HEK293 (cell line): ENCODE results near the gene TMEM119.

Source experiments
- CTCF ChIA-PET: fragments of 350-600 bp; formaldehyde crosslinking; extraction: SDS; loops from one replicate; lab custom pipeline; 2021; ENCODE audit warnings: antibody characterized with exemption; lab: Yijun Ruan, JAX
- POLR2A ChIA-PET: fragments of 300-600 bp; formaldehyde crosslinking; extraction: SDS; loops from one replicate; lab custom pipeline; 2020; ENCODE audit warnings: antibody characterized with exemption, inconsistent platforms; lab: Yijun Ruan, JAX
- H3K27ac ChIP-seq: fragments of 200-500 bp; sonication (Bioruptor generic); 2 replicates; pipeline ENCODE4 v1.5.1; 2014; ENCODE audit warnings: low read depth, low read length, control low read depth, inconsistent platforms; ENCODE audit errors: extremely low read depth
- H3K36me3 ChIP-seq, 2 experiments: fragments of 200-500 bp in 1 of 2; sonication (Bioruptor generic) in 1 of 2; 1 replicate in 1 of 2; 2 replicates in 1 of 2; pipeline ENCODE4 v1.5.1; 2014 to 2017; ENCODE audit warnings: inconsistent platforms in 2 of 2, low read length in 2 of 2; ENCODE audit not compliant: control insufficient read depth in 2 of 2, insufficient read depth in 1 of 2
- H3K4me1 ChIP-seq: fragments of 200-500 bp; sonication (Bioruptor generic); 2 replicates; pipeline ENCODE4 v1.5.1; 2014; ENCODE audit warnings: mild to moderate bottlenecking, low read length, inconsistent platforms; ENCODE audit not compliant: control insufficient read depth, insufficient read depth
- H3K4me3 ChIP-seq: 2 replicates; pipeline ENCODE4 v1.5.1; 2011; ENCODE audit warnings: low read depth, mild to moderate bottlenecking, control low read depth, low read length, moderate library complexity
- H3K9me3 ChIP-seq: fragments of 200-500 bp; sonication (Bioruptor generic); 2 replicates; pipeline ENCODE4 v1.5.1; 2014; ENCODE audit warnings: low read depth, low read length, inconsistent platforms; ENCODE audit not compliant: control insufficient read depth, insufficient read depth
- IKZF3 ChIP-seq: fragments of 450-650 bp; IDR thresholded peaks from 2 replicates; pipeline ENCODE4 v1.5.0; 2018; ENCODE audit warnings: missing biosample characterization, mild to moderate bottlenecking, missing genetic modification characterization, moderate library complexity
- PATZ1 ChIP-seq: fragments of 450-650 bp; formaldehyde crosslinking; IDR thresholded peaks from 2 replicates; pipeline ENCODE4 v1.5.1; 2016; ENCODE audit warnings: missing biosample characterization, missing genetic modification characterization
- PRDM4 ChIP-seq: fragments of 450-650 bp; formaldehyde crosslinking; IDR thresholded peaks from 2 replicates; pipeline ENCODE4 v1.5.1; 2017; ENCODE audit warnings: missing biosample characterization, missing genetic modification characterization
- YY2 ChIP-seq: fragments of 450-650 bp; formaldehyde crosslinking; IDR thresholded peaks from 2 replicates; pipeline ENCODE4 v1.5.1; 2016; ENCODE audit warnings: missing biosample characterization, missing genetic modification characterization
- ZBTB48 ChIP-seq: fragments of 450-650 bp; formaldehyde crosslinking; IDR thresholded peaks from 2 replicates; pipeline ENCODE4 v1.5.1; 2016; ENCODE audit warnings: missing biosample characterization, missing genetic modification characterization
- ZFP69B ChIP-seq: fragments of 450-650 bp; formaldehyde crosslinking; IDR thresholded peaks from 2 replicates; pipeline ENCODE4 v1.5.1; 2016; ENCODE audit warnings: missing biosample characterization, missing genetic modification characterization
- ZNF211 ChIP-seq: fragments of 450-650 bp; formaldehyde crosslinking; IDR thresholded peaks from 2 replicates; pipeline ENCODE4 v1.5.1; 2016; ENCODE audit warnings: low read depth, missing biosample characterization, missing genetic modification characterization
- ZNF266 ChIP-seq: fragments of 450-650 bp; formaldehyde crosslinking; IDR thresholded peaks from 2 replicates; pipeline ENCODE4 v1.5.1; 2016; ENCODE audit warnings: missing biosample characterization, missing genetic modification characterization, low read depth
- ZNF292 ChIP-seq: fragments of 450-650 bp; formaldehyde crosslinking; IDR thresholded peaks from 2 replicates; pipeline ENCODE4 v1.5.1; 2016; ENCODE audit warnings: low read depth, missing biosample characterization, missing genetic modification characterization, borderline replicate concordance
- ZNF362 ChIP-seq: fragments of 450-650 bp; formaldehyde crosslinking; IDR thresholded peaks from 2 replicates; pipeline ENCODE4 v1.5.1; 2016; ENCODE audit warnings: missing biosample characterization, missing genetic modification characterization
- ZNF488 ChIP-seq: fragments of 450-650 bp; formaldehyde crosslinking; IDR thresholded peaks from 2 replicates; pipeline ENCODE4 v1.5.1; 2016; ENCODE audit warnings: missing biosample characterization, missing genetic modification characterization
- ZNF529 ChIP-seq: fragments of 450-650 bp; formaldehyde crosslinking; IDR thresholded peaks from 2 replicates; pipeline ENCODE4 v1.5.1; 2017; ENCODE audit warnings: missing genetic modification characterization, missing biosample characterization; ENCODE audit not compliant: insufficient replicate concordance
- ZNF610 ChIP-seq: fragments of 450-650 bp; formaldehyde crosslinking; IDR thresholded peaks from 2 replicates; pipeline ENCODE4 v1.5.1; 2016; ENCODE audit warnings: missing biosample characterization, missing genetic modification characterization, borderline replicate concordance
- ZNF623 ChIP-seq: fragments of 450-650 bp; formaldehyde crosslinking; IDR thresholded peaks from 2 replicates; pipeline ENCODE4 v1.5.1; 2016; ENCODE audit warnings: missing biosample characterization, missing genetic modification characterization
- ZNF624 ChIP-seq: fragments of 450-650 bp; formaldehyde crosslinking; IDR thresholded peaks from 2 replicates; pipeline ENCODE4 v1.5.1; 2017; ENCODE audit warnings: missing biosample characterization, missing genetic modification characterization
- ZNF76 ChIP-seq: fragments of 450-650 bp; formaldehyde crosslinking; IDR thresholded peaks from 2 replicates; pipeline ENCODE4; 2016; ENCODE audit warnings: low read depth, missing biosample characterization, missing genetic modification characterization, borderline replicate concordance
- ZSCAN23 ChIP-seq: fragments of 450-650 bp; formaldehyde crosslinking; IDR thresholded peaks from 2 replicates; pipeline ENCODE4 v1.5.1; 2016; ENCODE audit warnings: missing biosample characterization, missing genetic modification characterization
- TF ChIP-seq, protein P1 (sequence below): fragments of 450-650 bp; formaldehyde crosslinking; IDR thresholded peaks from 2 replicates; pipeline ENCODE4 v1.5.1; 2016; ENCODE audit warnings: missing biosample characterization, missing genetic modification characterization, low read depth
- TF ChIP-seq, protein P2 (sequence below): fragments of 450-650 bp; formaldehyde crosslinking; IDR thresholded peaks from 2 replicates; pipeline ENCODE4 v1.5.1; 2016; ENCODE audit warnings: missing biosample characterization, missing genetic modification characterization

Gene TMEM119

DNA sequence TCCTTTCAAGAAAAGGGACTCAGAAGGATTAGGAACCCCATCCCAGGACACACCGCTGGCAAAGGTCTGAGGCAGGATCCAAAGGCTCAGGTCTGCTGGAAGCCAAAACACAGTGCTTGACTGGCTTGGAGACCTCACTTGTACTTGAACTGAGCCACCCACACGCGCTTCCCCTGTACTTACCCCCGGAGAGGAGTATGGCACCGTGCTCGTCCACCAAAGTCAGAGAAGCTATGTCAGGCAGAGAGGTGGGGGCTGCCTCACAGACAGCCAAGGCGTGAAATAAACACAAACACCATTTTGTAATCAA lies 46.9 kb upstream of the TMEM119 start:
- Histone ChIP-seq H3K4me1 (no peaks in the 10 kb centered on the region), H3K27ac (no peak overlapping the region), H3K36me3 (peaks cover 0 to 55% of the 10 kb centered on the region in 2 experiments; a peak in 1 of 3 replicates), H3K4me3 (no peak overlapping the region), H3K9me3 (no peaks in the 10 kb centered on the region)
- ChIA-PET POLR2A (no interaction called here), CTCF (interaction anchor here (0.7 to 1.1 kb wide), 2 partner anchors 27 to 985 kb away, joined by 3 read pairs; no protein-coding TSS in a partner anchor)
- no peak for TF ChIP-seq ZBTB48 (tag by site-specific recombination)
- no peak for TF ChIP-seq PATZ1 (tag by site-specific recombination)
- no peak for TF ChIP-seq ZNF362 (tag by site-specific recombination)
- no peak for TF ChIP-seq ZSCAN23 (tag by site-specific recombination)
- TF ChIP-seq IKZF3 (tag by site-specific recombination): no peak
- TF ChIP-seq ZNF76 (tag by site-specific recombination): no peak
- no peak for TF ChIP-seq ZNF488 (tag by site-specific recombination)
- no peak for TF ChIP-seq ZNF529 (tag by site-specific recombination)
- no peak for TF ChIP-seq YY2
- no peak for TF ChIP-seq PRDM4 (tag by site-specific recombination)
- TF ChIP-seq ZNF266: no peak
- TF ChIP-seq, protein P1, sequence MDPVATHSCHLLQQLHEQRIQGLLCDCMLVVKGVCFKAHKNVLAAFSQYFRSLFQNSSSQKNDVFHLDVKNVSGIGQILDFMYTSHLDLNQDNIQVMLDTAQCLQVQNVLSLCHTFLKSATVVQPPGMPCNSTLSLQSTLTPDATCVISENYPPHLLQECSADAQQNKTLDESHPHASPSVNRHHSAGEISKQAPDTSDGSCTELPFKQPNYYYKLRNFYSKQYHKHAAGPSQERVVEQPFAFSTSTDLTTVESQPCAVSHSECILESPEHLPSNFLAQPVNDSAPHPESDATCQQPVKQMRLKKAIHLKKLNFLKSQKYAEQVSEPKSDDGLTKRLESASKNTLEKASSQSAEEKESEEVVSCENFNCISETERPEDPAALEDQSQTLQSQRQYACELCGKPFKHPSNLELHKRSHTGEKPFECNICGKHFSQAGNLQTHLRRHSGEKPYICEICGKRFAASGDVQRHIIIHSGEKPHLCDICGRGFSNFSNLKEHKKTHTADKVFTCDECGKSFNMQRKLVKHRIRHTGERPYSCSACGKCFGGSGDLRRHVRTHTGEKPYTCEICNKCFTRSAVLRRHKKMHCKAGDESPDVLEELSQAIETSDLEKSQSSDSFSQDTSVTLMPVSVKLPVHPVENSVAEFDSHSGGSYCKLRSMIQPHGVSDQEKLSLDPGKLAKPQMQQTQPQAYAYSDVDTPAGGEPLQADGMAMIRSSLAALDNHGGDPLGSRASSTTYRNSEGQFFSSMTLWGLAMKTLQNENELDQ (tag by site-specific recombination): no peak
- no peak for TF ChIP-seq ZNF610
- TF ChIP-seq ZFP69B (tag by site-specific recombination): no peak
- TF ChIP-seq ZNF623: no peak
- no peak for TF ChIP-seq ZNF292 (tag by site-specific recombination)
- TF ChIP-seq ZNF211 (tag by site-specific recombination): no peak
- TF ChIP-seq ZNF624 (tag by site-specific recombination): no peak
- TF ChIP-seq, protein P2, sequence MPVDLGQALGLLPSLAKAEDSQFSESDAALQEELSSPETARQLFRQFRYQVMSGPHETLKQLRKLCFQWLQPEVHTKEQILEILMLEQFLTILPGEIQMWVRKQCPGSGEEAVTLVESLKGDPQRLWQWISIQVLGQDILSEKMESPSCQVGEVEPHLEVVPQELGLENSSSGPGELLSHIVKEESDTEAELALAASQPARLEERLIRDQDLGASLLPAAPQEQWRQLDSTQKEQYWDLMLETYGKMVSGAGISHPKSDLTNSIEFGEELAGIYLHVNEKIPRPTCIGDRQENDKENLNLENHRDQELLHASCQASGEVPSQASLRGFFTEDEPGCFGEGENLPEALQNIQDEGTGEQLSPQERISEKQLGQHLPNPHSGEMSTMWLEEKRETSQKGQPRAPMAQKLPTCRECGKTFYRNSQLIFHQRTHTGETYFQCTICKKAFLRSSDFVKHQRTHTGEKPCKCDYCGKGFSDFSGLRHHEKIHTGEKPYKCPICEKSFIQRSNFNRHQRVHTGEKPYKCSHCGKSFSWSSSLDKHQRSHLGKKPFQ (tag by site-specific recombination): no peak
